GM11168 (cell line): ENCODE results near the gene OSBPL5.
"Not testable (repeated sequence)": the region's sequence is repeated elsewhere in the genome, so short reads cannot be mapped to it uniquely, and the experiment has no call there.

Experiments
- in situ Hi-C: fragments of 300-500 bp; cut with MboI; formaldehyde crosslinking; loops from one replicate; pipeline ENCODE4 v1.12.0; 2022; ENCODE audit warnings: low sequenced_read_pairs; ENCODE audit not compliant: unreplicated experiment

Gene OSBPL5

GRCh38 chr11:3126207-3126865 lies 38.8 kb downstream of the OSBPL5 start:
- in situ Hi-C loops = no loop called here

GRCh38 chr11:3124821-3125220 lies 40.3 kb downstream of the OSBPL5 start:
- in situ Hi-C loops = no loop called here

GRCh38 chr11:3123761-3124733 lies 41.1 kb downstream of the OSBPL5 start:
- in situ Hi-C loops = no loop called here

GRCh38 chr11:3123305-3123704 lies 41.8 kb downstream of the OSBPL5 start:
- in situ Hi-C loops = no loop called here

GRCh38 chr11:3122775-3123201 lies 42.3 kb downstream of the OSBPL5 start:
- in situ Hi-C loops = no loop called here

- in situ Hi-C loops = no loop called here
Observed at GRCh38 chr11:3121931-3122774, 43.0 kb downstream of the OSBPL5 start.

GRCh38 chr11:3121416-3121815 lies 43.7 kb downstream of the OSBPL5 start:
- in situ Hi-C loops = no loop called here

- in situ Hi-C loops = no loop called here
Observed at GRCh38 chr11:3120071-3120792, 44.9 kb downstream of the OSBPL5 start.

GRCh38 chr11:3119141-3119821 lies 45.8 kb downstream of the OSBPL5 start:
- in situ Hi-C loops = no loop called here

GRCh38 chr11:3115321-3115720 lies 49.8 kb downstream of the OSBPL5 start:
- in situ Hi-C loops = no loop called here

GRCh38 chr11:3113661-3114060 lies 51.4 kb downstream of the OSBPL5 start:
- in situ Hi-C loops = not testable (repeated sequence)

- in situ Hi-C loops = no loop called here
Observed at GRCh38 chr11:3111919-3112690, 53.0 kb downstream of the OSBPL5 start.

GRCh38 chr11:3111466-3111865 lies 53.6 kb downstream of the OSBPL5 start:
- in situ Hi-C loops = no loop called here

- in situ Hi-C loops = no loop called here
Observed at GRCh38 chr11:3109921-3110706, 55.0 kb downstream of the OSBPL5 start.

GRCh38 chr11:3109434-3109833 lies 55.7 kb downstream of the OSBPL5 start:
- in situ Hi-C loops = no loop called here

- in situ Hi-C loops = no loop called here
Observed at GRCh38 chr11:3108183-3108721, 56.9 kb downstream of the OSBPL5 start.

- in situ Hi-C loops = no loop called here
Observed at GRCh38 chr11:3107608-3108182, 57.4 kb downstream of the OSBPL5 start.
